Stomach (tissue), 4 donors: ENCODE measurements around the gene SLC25A52.

Experiments
- CTCF ChIP-seq, 7 experiments: fragments of 450-650 bp in 4 of 7; fragments of 200-600 bp in 3 of 7; sonication (generic) in 3 of 7; IDR thresholded peaks; one replicate each; pipeline ENCODE4 v1.5.1; 2016 to 2019; ENCODE audit warnings: antibody characterized with exemption in 7 of 7, control low read depth in 2 of 7, mild to moderate bottlenecking in 1 of 7
- POLR2A ChIP-seq, 4 donors: fragments of 450-650 bp; IDR thresholded peaks; one replicate each; pipeline ENCODE4 v1.6.1; 2016; ENCODE audit warnings: antibody characterized with exemption in 4 of 4, control low read depth in 2 of 4, mild to moderate bottlenecking in 1 of 4, moderate library complexity in 1 of 4
- POLR2AphosphoS5 ChIP-seq, 3 donors: sonication (generic); formaldehyde crosslinking; IDR thresholded peaks; one replicate each; pipeline ENCODE4 v1.6.1; 2016; ENCODE audit warnings: antibody characterized with exemption in 3 of 3

- TF ChIP-seq CTCF (IDR thresholded peaks at IDR 0.05) (no peak), POLR2A (IDR thresholded peaks at IDR 0.05) (no peak), POLR2AphosphoS5 (IDR thresholded peaks at IDR 0.05) (no peak)
Measured at GRCh38 chr18:31798399-31798798, 37.7 kb upstream of the SLC25A52 start.
